Measurements from ENCODE around the gene IFT57. TPM values are rescaled to one million over a fixed set of nuclear protein-coding genes. Genes with fewer than 3 reads are reported as not detected.

Gene IFT57
- total and polyA plus RNA-seq, 12 donors = 5.9 to 29.5 (median 20.4) TPM

DNA sequence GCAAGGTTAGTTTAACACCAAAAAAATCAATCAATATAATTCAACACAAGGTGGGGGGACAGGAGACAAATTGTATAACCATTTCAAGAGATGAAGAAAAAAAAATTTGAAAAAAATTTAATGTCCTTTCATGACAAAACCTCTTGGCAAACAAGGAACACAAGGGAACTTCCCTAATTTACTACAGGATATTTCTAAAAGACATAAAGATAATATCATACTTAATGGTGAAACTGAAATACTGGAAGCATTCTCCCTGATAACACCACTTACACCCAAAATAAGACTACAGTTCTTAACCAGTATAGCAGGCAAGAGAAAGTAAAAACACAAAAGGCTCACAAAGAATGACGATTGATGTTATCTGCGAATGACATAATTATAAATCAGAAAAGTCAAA is 44.7 kb downstream of the IFT57 start:
- intact Hi-C loops (cut with DNase I) = no loop called here
- TF ChIP-seq, protein P1, sequence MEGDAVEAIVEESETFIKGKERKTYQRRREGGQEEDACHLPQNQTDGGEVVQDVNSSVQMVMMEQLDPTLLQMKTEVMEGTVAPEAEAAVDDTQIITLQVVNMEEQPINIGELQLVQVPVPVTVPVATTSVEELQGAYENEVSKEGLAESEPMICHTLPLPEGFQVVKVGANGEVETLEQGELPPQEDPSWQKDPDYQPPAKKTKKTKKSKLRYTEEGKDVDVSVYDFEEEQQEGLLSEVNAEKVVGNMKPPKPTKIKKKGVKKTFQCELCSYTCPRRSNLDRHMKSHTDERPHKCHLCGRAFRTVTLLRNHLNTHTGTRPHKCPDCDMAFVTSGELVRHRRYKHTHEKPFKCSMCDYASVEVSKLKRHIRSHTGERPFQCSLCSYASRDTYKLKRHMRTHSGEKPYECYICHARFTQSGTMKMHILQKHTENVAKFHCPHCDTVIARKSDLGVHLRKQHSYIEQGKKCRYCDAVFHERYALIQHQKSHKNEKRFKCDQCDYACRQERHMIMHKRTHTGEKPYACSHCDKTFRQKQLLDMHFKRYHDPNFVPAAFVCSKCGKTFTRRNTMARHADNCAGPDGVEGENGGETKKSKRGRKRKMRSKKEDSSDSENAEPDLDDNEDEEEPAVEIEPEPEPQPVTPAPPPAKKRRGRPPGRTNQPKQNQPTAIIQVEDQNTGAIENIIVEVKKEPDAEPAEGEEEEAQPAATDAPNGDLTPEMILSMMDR (IDR thresholded peaks at IDR 0.05) = no peak
- Histone ChIP-seq H3K27ac (no peak overlapping the region), H3K27me3 (no peaks in the 10 kb centered on the region), H3K4me3 (no peak overlapping the region), H3K4me1 (peaks cover 0 to 17% (median 0%) of the 10 kb centered on the region in 9 donors), H3K9me3 (peaks cover 0 to 5% (median 0%) of the 10 kb centered on the region in 11 donors), H3K36me3 (no peaks in the 10 kb centered on the region)
- ATAC-seq (no peak), DNase-seq (no peak)
- WGBS, 2 donors = 77 to 89% methylated on average over 2 of the region's 2 CpGs

DNA sequence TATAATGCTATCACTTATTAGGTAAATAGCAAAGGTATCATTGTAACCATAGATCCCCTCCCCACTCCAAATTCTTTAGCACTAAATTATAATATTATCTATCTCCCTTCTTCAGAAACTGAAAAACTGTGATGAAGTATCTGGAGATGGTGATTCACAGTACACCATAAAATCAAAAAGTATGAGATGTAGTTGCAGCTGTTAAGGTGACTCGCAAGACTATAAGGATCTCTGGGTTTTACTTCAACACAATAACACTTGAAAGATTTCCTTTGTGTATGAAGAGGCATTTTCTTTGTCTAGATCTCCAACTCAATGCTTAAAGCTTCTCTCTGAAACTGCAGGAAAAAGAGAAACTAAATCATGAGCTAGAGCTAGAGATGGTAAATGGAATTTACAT is 46.9 kb downstream of the IFT57 start:
- intact Hi-C loops (cut with DNase I) = no loop called here
- no peaks in the 10 kb centered on the region for H3K36me3 ChIP-seq
- H3K4me3 ChIP-seq = no peak overlapping the region
- no peak for ATAC-seq
- no peak overlapping the region for H3K27ac ChIP-seq
- H3K9me3 ChIP-seq = peaks cover 0 to 5% (median 0%) of the 10 kb centered on the region in 11 donors
- no peaks in the 10 kb centered on the region for H3K27me3 ChIP-seq
- WGBS, 2 donors = 100% methylated on average over 1 of the region's 1 CpG
- peaks cover 0 to 6% (median 0%) of the 10 kb centered on the region in 9 donors for H3K4me1 ChIP-seq
- DNase-seq = no peak
- TF ChIP-seq, protein P1 (IDR thresholded peaks at IDR 0.05) = no peak

DNA sequence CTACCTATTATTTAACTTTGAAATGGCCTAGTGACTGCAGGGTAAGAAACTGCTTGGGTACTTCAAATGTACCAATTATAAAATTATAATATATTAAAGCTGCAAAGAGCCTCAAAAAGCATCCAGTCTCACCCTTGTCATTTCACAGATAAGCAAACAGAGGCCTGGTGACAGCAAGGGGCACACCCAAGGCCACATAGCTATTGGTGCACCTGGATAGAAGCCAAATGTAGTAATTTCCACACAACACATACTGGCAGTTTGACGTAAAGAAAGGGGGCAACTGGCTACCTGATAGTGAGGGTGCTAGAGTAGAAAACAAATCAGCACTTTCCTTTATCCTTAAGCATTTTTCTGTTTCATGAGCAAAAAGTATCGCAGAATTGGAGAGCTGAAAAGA is 51.1 kb downstream of the IFT57 start:
- intact Hi-C loops (cut with DNase I) = loop anchor here in 1 of 10 donors (1.0 kb wide), 1 partner anchor 8 kb away; no protein-coding TSS in a partner anchor
- ATAC-seq (no peak), DNase-seq (no peak)
- H3K27ac ChIP-seq = no peak overlapping the region
- no peaks in the 10 kb centered on the region for H3K4me1 ChIP-seq
- peaks cover 0 to 17% (median 0%) of the 10 kb centered on the region in 9 donors for H3K36me3 ChIP-seq
- no peaks in the 10 kb centered on the region for H3K27me3 ChIP-seq
- 91 to 93% methylated on average over 2 of the region's 2 CpGs for WGBS, 2 donors
- TF ChIP-seq, protein P1 (IDR thresholded peaks at IDR 0.05) = no peak
- no peaks in the 10 kb centered on the region for H3K9me3 ChIP-seq
- H3K4me3 ChIP-seq = no peak overlapping the region

DNA sequence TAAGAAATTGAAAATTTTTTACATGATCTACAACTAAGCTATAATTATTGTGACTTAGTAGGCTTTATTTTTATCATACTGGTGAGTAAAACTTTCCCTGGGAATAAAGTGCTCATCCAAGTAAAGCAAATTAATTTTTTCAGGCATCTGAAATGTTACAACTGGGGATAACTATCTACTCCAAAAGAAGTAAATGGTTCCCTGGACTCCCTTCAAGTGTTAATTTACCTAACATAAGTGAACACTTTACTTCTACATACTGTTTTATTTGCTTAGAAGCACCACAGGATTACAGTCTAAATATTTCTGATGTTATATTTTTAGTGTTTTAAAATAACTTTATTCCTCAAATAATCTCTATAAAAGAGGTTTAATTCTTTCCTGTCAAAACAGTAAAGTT is 57.8 kb downstream of the IFT57 start:
- ATAC-seq (no peak), DNase-seq (no peak)
- peaks cover 0 to 6% (median 0%) of the 10 kb centered on the region in 9 donors for H3K4me1 ChIP-seq
- intact Hi-C loops (cut with DNase I) = no loop called here
- H3K27me3 ChIP-seq = no peaks in the 10 kb centered on the region
- no peaks in the 10 kb centered on the region for H3K9me3 ChIP-seq
- TF ChIP-seq, protein P1 (IDR thresholded peaks at IDR 0.05) = no peak
- no peak overlapping the region for H3K27ac ChIP-seq
- peaks cover 0 to 64% (median 0%) of the 10 kb centered on the region in 9 donors for H3K36me3 ChIP-seq
- H3K4me3 ChIP-seq = no peak overlapping the region

Data from heart right ventricle (tissue), 16 donors.